ENCODE results near the gene MBOAT1. TPM values are rescaled to one million over a fixed set of nuclear protein-coding genes. Genes with fewer than 3 reads are reported as not detected.

Gene MBOAT1
- total and polyA plus RNA-seq, 8 donors = 14.8 to 22.2 (median 19.0) TPM

DNA sequence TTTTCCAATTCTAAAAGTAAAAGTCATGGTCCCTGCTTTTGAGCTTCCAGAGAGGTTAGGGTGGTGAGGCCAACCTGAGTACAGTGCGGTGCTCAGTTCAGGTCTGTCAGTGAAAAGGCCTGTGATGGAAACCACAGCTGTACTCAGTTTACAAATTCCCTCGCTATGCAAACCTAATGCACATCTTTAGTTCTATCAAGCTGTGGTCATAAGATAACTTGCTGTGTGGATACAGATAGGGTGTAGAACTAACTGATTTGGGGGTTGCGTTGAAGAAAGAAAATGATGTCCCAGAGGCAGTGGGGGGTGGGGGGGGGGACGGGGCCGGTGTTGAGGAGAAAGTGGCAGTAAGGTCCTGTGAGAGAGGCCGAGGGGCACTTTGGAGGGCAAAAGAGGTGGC is 22.8 kb upstream of the MBOAT1 start:
- H3K4me1 ChIP-seq = no peaks in the 10 kb centered on the region
- intact Hi-C loops (cut with DNase I) = no loop called here
- no peaks in the 10 kb centered on the region for H3K9me3 ChIP-seq
- H3K27me3 ChIP-seq = no peaks in the 10 kb centered on the region
- no peak for ATAC-seq
- DNase-seq = no peak
- H3K4me3 ChIP-seq = no peak overlapping the region
- no peak overlapping the region for H3K27ac ChIP-seq
- TF ChIP-seq, protein P1, sequence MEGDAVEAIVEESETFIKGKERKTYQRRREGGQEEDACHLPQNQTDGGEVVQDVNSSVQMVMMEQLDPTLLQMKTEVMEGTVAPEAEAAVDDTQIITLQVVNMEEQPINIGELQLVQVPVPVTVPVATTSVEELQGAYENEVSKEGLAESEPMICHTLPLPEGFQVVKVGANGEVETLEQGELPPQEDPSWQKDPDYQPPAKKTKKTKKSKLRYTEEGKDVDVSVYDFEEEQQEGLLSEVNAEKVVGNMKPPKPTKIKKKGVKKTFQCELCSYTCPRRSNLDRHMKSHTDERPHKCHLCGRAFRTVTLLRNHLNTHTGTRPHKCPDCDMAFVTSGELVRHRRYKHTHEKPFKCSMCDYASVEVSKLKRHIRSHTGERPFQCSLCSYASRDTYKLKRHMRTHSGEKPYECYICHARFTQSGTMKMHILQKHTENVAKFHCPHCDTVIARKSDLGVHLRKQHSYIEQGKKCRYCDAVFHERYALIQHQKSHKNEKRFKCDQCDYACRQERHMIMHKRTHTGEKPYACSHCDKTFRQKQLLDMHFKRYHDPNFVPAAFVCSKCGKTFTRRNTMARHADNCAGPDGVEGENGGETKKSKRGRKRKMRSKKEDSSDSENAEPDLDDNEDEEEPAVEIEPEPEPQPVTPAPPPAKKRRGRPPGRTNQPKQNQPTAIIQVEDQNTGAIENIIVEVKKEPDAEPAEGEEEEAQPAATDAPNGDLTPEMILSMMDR (IDR thresholded peaks at IDR 0.05) = no peak
- no peaks in the 10 kb centered on the region for H3K36me3 ChIP-seq

DNA sequence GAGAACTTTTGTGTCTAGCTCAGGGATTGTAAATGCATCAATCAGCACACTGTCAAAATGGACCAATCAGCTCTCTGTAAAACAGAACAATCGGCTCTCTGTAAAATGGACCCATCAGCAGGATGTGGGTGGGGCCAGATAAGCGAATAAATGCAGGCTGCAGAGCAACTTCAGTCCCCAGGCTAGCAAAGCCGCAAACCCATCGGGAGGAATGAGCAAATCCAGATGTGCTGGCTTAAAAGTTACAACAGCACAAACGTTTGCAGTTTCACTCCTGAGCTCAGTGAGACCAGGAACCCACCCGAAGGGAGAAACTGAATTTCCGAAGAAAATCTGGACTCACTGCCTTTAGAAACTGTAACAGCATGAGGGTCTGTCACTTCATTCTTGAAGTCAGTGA is 21.9 kb upstream of the MBOAT1 start:
- Histone ChIP-seq H3K4me3 (no peak overlapping the region), H3K9me3 (no peaks in the 10 kb centered on the region), H3K27ac (no peak overlapping the region), H3K36me3 (no peaks in the 10 kb centered on the region), H3K4me1 (no peaks in the 10 kb centered on the region), H3K27me3 (no peaks in the 10 kb centered on the region)
- DNase-seq = no peak
- ATAC-seq = no peak
- intact Hi-C loops (cut with DNase I) = no loop called here
- TF ChIP-seq, protein P1 (IDR thresholded peaks at IDR 0.05) = no peak

DNA sequence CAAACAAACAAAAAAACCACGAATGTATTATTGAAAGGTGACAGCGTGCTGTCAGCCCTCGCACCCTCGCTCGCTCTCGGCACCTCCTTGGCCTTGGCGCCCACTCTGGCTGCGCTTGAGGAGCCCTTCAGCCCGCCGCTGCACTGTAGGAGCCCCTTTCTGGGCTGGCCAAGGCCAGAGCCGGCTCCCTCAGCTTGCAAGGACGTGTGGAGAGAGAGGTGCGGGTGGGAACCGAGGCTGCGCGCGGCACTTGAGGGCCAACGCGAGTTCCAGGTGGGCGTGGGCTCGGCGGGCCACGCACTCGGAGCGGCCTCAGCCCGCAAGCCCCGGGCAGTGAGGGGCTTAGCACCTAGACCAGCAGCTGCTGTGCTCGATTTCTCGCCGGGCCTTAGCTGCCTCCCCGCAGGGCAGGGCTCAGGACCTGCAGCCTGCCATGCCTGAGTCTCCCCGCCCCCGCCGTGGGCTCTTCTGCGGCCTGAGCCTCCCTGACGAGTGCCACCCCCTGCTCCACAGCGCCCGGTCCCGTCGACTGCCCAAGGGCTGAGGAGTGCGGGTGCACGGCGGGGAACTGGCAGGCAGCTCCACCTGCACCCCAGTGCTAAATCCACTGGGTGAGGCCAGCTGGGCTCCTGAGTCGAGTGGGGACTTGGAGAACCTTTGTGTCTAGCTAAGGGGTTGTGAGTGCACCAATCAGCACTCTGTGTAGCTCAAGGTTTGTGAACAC is 20.9 kb upstream of the MBOAT1 start:
- no peak for ATAC-seq
- H3K4me1 ChIP-seq = no peaks in the 10 kb centered on the region
- H3K27ac ChIP-seq = no peak overlapping the region
- H3K27me3 ChIP-seq = no peaks in the 10 kb centered on the region
- DNase-seq = peak in 1 of 4 donors; percentile 74
- no peaks in the 10 kb centered on the region for H3K9me3 ChIP-seq
- H3K4me3 ChIP-seq = no peak overlapping the region
- intact Hi-C loops (cut with DNase I) = no loop called here
- TF ChIP-seq, protein P1 (IDR thresholded peaks at IDR 0.05) = no peak
- H3K36me3 ChIP-seq = no peaks in the 10 kb centered on the region

DNA sequence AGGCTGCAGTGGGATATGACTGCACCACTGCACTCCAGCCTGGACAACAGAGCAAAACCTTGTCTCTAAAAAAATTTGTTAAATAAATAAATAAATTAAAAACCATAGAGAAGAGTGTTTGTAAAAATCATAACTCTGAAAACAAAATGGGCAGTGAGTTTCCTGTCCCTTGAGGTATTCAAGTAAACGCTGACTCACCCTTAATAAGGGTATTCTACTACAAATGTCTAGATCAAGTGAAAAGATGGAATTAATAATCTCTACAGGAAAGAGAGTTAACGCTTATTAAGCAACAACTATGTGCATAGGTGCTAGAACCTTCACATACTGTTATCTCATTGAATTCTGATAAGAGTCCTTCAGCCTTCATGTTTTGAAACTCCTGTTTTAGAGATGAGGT is 19.9 kb upstream of the MBOAT1 start:
- intact Hi-C loops (cut with DNase I) = no loop called here
- DNase-seq = no peak
- TF ChIP-seq, protein P1 (IDR thresholded peaks at IDR 0.05) = no peak
- Histone ChIP-seq H3K27me3 (no peaks in the 10 kb centered on the region), H3K4me1 (no peaks in the 10 kb centered on the region), H3K27ac (no peak overlapping the region), H3K4me3 (no peak overlapping the region), H3K36me3 (no peaks in the 10 kb centered on the region), H3K9me3 (no peaks in the 10 kb centered on the region)
- ATAC-seq = no peak

DNA sequence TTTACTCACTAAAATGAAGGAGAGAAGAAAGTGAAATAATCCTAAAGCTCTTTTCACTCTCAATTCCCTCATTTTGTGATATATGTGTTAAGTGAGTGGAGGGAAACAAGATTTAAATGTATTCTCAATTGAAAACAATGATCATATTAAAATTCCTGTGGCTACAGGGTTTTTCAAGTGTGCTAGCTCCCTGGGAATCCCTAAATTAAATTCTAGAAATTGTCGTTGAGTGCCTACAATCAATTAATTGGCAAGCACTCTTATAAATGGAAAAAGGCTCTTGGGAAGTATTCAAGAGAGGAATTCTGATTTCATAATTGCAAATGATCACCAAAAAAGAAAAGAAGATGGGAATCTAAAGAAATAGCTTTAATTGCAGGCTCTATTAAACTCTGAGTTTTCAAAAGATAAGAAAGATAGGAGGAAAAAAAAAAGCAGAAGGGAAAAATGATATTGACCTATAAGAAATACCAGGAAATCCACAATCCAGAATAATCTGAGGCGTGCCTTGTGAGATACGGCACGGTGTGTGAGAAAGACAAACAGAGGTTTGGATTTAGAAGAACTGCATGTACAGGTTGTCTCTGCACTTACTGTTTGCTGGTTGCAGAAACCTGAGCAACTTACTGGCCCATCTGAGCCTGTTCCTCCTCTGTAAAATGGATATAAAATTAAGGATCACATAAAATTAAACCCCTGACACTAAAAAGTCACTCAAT is 18.3 kb upstream of the MBOAT1 start:
- TF ChIP-seq, protein P1 (IDR thresholded peaks at IDR 0.05) = no peak
- Histone ChIP-seq H3K27me3 (no peaks in the 10 kb centered on the region), H3K27ac (no peak overlapping the region), H3K9me3 (no peaks in the 10 kb centered on the region), H3K4me3 (no peak overlapping the region), H3K36me3 (no peaks in the 10 kb centered on the region), H3K4me1 (no peaks in the 10 kb centered on the region)
- intact Hi-C loops (cut with DNase I) = no loop called here
- DNase-seq (no peak), ATAC-seq (no peak)

Data from left lung (tissue), 10 donors.